Measurements from ENCODE around the gene NCF4. TPM values are rescaled to one million over a fixed set of nuclear protein-coding genes. Genes with fewer than 3 reads are reported as not detected.

Gene NCF4
- total RNA-seq, 1 experiment from 2014 or later: not detected

GRCh38 chr22:36840106-36840505 is 20.7 kb upstream of the NCF4 start:
- no peak overlapping the region for H2AK5ac ChIP-seq (ENCODE audit: insufficient read length, low read length)
- no peaks in the 10 kb centered on the region for H3K79me1 ChIP-seq (ENCODE audit: insufficient read depth, low read depth, low read length, poor library complexity, severe bottlenecking)
- H3T11ph ChIP-seq (ENCODE audit: low read length): no peak overlapping the region
- H2BK12ac ChIP-seq (ENCODE audit: insufficient read length, low read depth, low read length): no peak overlapping the region
- no peak overlapping the region for H3K4me2 ChIP-seq (ENCODE audit: insufficient read depth, insufficient read length, low read length)
- H2AFZ ChIP-seq (ENCODE audit: low read length): no peak overlapping the region
- H3K18ac ChIP-seq (ENCODE audit: insufficient read length, low read depth, low read length): no peak overlapping the region
- no peak overlapping the region for H2BK120ac ChIP-seq (ENCODE audit: low read depth, low read length, poor library complexity, severe bottlenecking)
- no peak overlapping the region for H2BK15ac ChIP-seq (ENCODE audit: low read depth, low read length)
- no peaks in the 10 kb centered on the region for H3K9me3 ChIP-seq (ENCODE audit: control insufficient read depth, low read depth, low read length)
- Mint-ChIP-seq H3K27me3 (ENCODE audit: low read depth) (peaks cover 50% of the 10 kb centered on the region), H3K9me3 (peaks cover 14 to 17% of the 10 kb centered on the region in 2 experiments), H3K4me1 (no peaks in the 10 kb centered on the region), H3K4me3 (no peak overlapping the region), H3K36me3 (ENCODE audit: insufficient read depth in 1 of 3, low read depth in 3 of 3) (peaks cover 0 to 7% (median 5%) of the 10 kb centered on the region in 3 experiments; a peak in 4 of 7 replicates), H3K27ac (no peak overlapping the region)
- no peak overlapping the region for H3K4ac ChIP-seq (ENCODE audit: low read depth, low read length)
- H4K5ac ChIP-seq (ENCODE audit: insufficient read length, low read depth, low read length): no peak overlapping the region
- no peak overlapping the region for H2BK20ac ChIP-seq (ENCODE audit: low read depth, low read length, poor library complexity, severe bottlenecking)
- no peak overlapping the region for H2BK5ac ChIP-seq (ENCODE audit: insufficient read length, low read length)
- no peaks in the 10 kb centered on the region for H3K79me2 ChIP-seq (ENCODE audit: insufficient read depth, low read length)
- no peak overlapping the region for H4K8ac ChIP-seq (replicated peaks; ENCODE audit: insufficient read length, low read depth, low read length)
- H3K27ac ChIP-seq (ENCODE audit: insufficient read length, low read depth, low read length): no peak overlapping the region
- H3K56ac ChIP-seq (ENCODE audit: insufficient read length, low read depth, low read length): no peak overlapping the region
- TF ChIP-seq CTCF (conservative IDR thresholded peaks at IDR 0.05): no peak
- H3K9ac ChIP-seq (ENCODE audit: extremely low read depth, insufficient read length, low read length): no peak overlapping the region
- no peaks in the 10 kb centered on the region for H4K20me1 ChIP-seq (ENCODE audit: control insufficient read depth, insufficient read depth, insufficient read length)
- H3K4me1 ChIP-seq (ENCODE audit: insufficient read depth, low read length): no peaks in the 10 kb centered on the region
- H3K23ac ChIP-seq (ENCODE audit: insufficient read length, low read depth, low read length): no peak overlapping the region
- H3K14ac ChIP-seq (ENCODE audit: insufficient read depth, low read length): no peak overlapping the region
- H3K27me3 ChIP-seq (ENCODE audit: insufficient read depth, low read length): no peaks in the 10 kb centered on the region; the same call in 1 of the 2 replicates
- no CpG with 5 or more reads among the region's 8 CpGs for WGBS (ENCODE audit: extremely low coverage, insufficient read length, low lambda C conversion rate)
- H3K23me2 ChIP-seq (ENCODE audit: insufficient read length, low read depth, low read length, poor library complexity, severe bottlenecking): no peaks in the 10 kb centered on the region
- no peak overlapping the region for H4K91ac ChIP-seq (ENCODE audit: insufficient read length, low read depth, low read length)
- DNase-seq: no peak
